Breast epithelium (tissue), 4 donors: ENCODE data around the gene EPHA6. TPM values are rescaled to one million over a fixed set of nuclear protein-coding genes. Genes with fewer than 3 reads are reported as not detected.

ENCODE experiments used
- DNase-seq, 2 donors: peaks; one replicate each; pipeline ENCODE4 v3.0.0-alpha.2; 2019; ENCODE audit warnings: low spot score in 2 of 2
- H3K27ac ChIP-seq, 2 donors: fragments of 200-600 bp; sonication (generic) in 1 of 2; one replicate each; pipeline ENCODE4 v1.5.1; 2016 to 2019; ENCODE audit warnings: mild to moderate bottlenecking in 1 of 2
- H3K27me3 ChIP-seq, 2 donors: fragments of 200-600 bp; sonication (generic) in 1 of 2; one replicate each; pipeline versions ENCODE4 v1.5.1 to v1.6.0; 2017 to 2019; ENCODE audit warnings: control low read depth in 1 of 2, mild to moderate bottlenecking in 1 of 2
- H3K36me3 ChIP-seq: fragments of 200-600 bp; one replicate; pipeline ENCODE4 v1.5.1; 2019
- H3K4me1 ChIP-seq, 2 donors: fragments of 200-600 bp; sonication (generic); one replicate each; pipeline ENCODE4 v1.5.1; 2016 to 2019; ENCODE audit warnings: control low read depth in 1 of 2
- H3K4me3 ChIP-seq, 3 donors: fragments of 200-600 bp; sonication (generic); 1 replicate in 2 of 3; 2 replicates in 1 of 3; pipeline ENCODE4 v1.5.1; 2016 to 2019; ENCODE audit warnings: mild to moderate bottlenecking in 3 of 3, moderate library complexity in 2 of 3
- H3K9me3 ChIP-seq, 2 donors: fragments of 200-600 bp; sonication (generic) in 1 of 2; one replicate each; pipeline ENCODE4 v1.5.1; 2016 to 2019; ENCODE audit warnings: control low read depth in 1 of 2
- POLR2A ChIP-seq: fragments of 450-650 bp; IDR thresholded peaks from one replicate; pipeline ENCODE4 v1.6.1; 2016; ENCODE audit warnings: antibody characterized with exemption, mild to moderate bottlenecking, moderate library complexity
- POLR2AphosphoS5 ChIP-seq, 3 donors: sonication (generic); formaldehyde crosslinking; IDR thresholded peaks; one replicate each; pipeline ENCODE4 v1.6.1; 2017; ENCODE audit warnings: antibody characterized with exemption in 3 of 3
- intact Hi-C: fragments of 100-400 bp; cut with DNase I; formaldehyde crosslinking; loops from one replicate; pipeline ENCODE4 v1.15.1; 2023; ENCODE audit warnings: low total_unique reads
- total RNA-seq, 3 donors: library from RNA; depleted of rRNA; stranded (reverse); fragments of >200 nt; gene quantifications; one replicate each; pipeline ENCODE4 v1.1.0, GENCODE V29; 2016
- TF ChIP-seq, protein P1 (sequence below), 3 donors: fragments of 450-650 bp; IDR thresholded peaks; one replicate each; pipeline ENCODE4 v1.5.1; 2016 to 2017; ENCODE audit warnings: antibody characterized with exemption in 3 of 3, mild to moderate bottlenecking in 3 of 3, moderate library complexity in 3 of 3

EPHA6 gene
- total RNA-seq, 3 donors from 2014 or later: 0.98 to 1.4 (median 1.2) TPM

- no peak for DNase-seq
- no peaks in the 10 kb centered on the region for H3K27me3 ChIP-seq
- H3K9me3 ChIP-seq: no peaks in the 10 kb centered on the region
- H3K36me3 ChIP-seq: no peaks in the 10 kb centered on the region
- H3K27ac ChIP-seq: no peak overlapping the region
- TF ChIP-seq POLR2AphosphoS5 (IDR thresholded peaks at IDR 0.05) (no peak), POLR2A (no peak)
- TF ChIP-seq, protein P1, sequence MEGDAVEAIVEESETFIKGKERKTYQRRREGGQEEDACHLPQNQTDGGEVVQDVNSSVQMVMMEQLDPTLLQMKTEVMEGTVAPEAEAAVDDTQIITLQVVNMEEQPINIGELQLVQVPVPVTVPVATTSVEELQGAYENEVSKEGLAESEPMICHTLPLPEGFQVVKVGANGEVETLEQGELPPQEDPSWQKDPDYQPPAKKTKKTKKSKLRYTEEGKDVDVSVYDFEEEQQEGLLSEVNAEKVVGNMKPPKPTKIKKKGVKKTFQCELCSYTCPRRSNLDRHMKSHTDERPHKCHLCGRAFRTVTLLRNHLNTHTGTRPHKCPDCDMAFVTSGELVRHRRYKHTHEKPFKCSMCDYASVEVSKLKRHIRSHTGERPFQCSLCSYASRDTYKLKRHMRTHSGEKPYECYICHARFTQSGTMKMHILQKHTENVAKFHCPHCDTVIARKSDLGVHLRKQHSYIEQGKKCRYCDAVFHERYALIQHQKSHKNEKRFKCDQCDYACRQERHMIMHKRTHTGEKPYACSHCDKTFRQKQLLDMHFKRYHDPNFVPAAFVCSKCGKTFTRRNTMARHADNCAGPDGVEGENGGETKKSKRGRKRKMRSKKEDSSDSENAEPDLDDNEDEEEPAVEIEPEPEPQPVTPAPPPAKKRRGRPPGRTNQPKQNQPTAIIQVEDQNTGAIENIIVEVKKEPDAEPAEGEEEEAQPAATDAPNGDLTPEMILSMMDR (IDR thresholded peaks at IDR 0.05): no peak
- H3K4me3 ChIP-seq: no peak overlapping the region
- intact Hi-C loops: no loop called here
- H3K4me1 ChIP-seq: no peaks in the 10 kb centered on the region
These were observed 431.0 kb downstream of the EPHA6 start for GRCh38 chr3:97245201-97245910.

GRCh38 chr3:97256060-97256459, 441.7 kb downstream of the EPHA6 start:
- no peak for DNase-seq

GRCh38 chr3:97257942-97258697, 443.7 kb downstream of the EPHA6 start:
- Histone ChIP-seq H3K27me3 (no peaks in the 10 kb centered on the region), H3K27ac (no peak overlapping the region), H3K4me1 (no peaks in the 10 kb centered on the region), H3K9me3 (no peaks in the 10 kb centered on the region), H3K36me3 (no peaks in the 10 kb centered on the region), H3K4me3 (no peak overlapping the region)
- no peak for DNase-seq
- TF ChIP-seq POLR2AphosphoS5 (IDR thresholded peaks at IDR 0.05): no peak
- TF ChIP-seq, protein P1 (IDR thresholded peaks at IDR 0.05): no peak
- TF ChIP-seq POLR2A: no peak
- intact Hi-C loops: no loop called here

More at GRCh38 chr3:97256060-97256459, 441.7 kb downstream of the EPHA6 start:
- TF ChIP-seq, protein P1 (IDR thresholded peaks at IDR 0.05): no peak
- TF ChIP-seq POLR2AphosphoS5 (IDR thresholded peaks at IDR 0.05): no peak
- no peak for TF ChIP-seq POLR2A
- no peaks in the 10 kb centered on the region for H3K36me3 ChIP-seq
- H3K27ac ChIP-seq: no peak overlapping the region
- no peak overlapping the region for H3K4me3 ChIP-seq
- intact Hi-C loops: no loop called here
- H3K9me3 ChIP-seq: no peaks in the 10 kb centered on the region
- H3K27me3 ChIP-seq: no peaks in the 10 kb centered on the region
- H3K4me1 ChIP-seq: no peaks in the 10 kb centered on the region

- intact Hi-C loops: no loop called here
- Histone ChIP-seq H3K27me3 (no peaks in the 10 kb centered on the region), H3K36me3 (no peaks in the 10 kb centered on the region), H3K9me3 (no peaks in the 10 kb centered on the region), H3K27ac (no peak overlapping the region), H3K4me3 (no peak overlapping the region), H3K4me1 (no peaks in the 10 kb centered on the region)
- TF ChIP-seq POLR2AphosphoS5 (IDR thresholded peaks at IDR 0.05) (no peak), POLR2A (no peak)
- TF ChIP-seq, protein P1 (IDR thresholded peaks at IDR 0.05): no peak
- DNase-seq: no peak
These were observed 444.9 kb downstream of the EPHA6 start for GRCh38 chr3:97259263-97259662.

- DNase-seq: no peak
- Histone ChIP-seq H3K4me3 (no peak overlapping the region), H3K27ac (no peak overlapping the region), H3K27me3 (no peaks in the 10 kb centered on the region), H3K4me1 (no peaks in the 10 kb centered on the region), H3K9me3 (no peaks in the 10 kb centered on the region), H3K36me3 (no peaks in the 10 kb centered on the region)
- intact Hi-C loops: no loop called here
- TF ChIP-seq POLR2A: no peak
- no peak for TF ChIP-seq POLR2AphosphoS5 (IDR thresholded peaks at IDR 0.05)
- TF ChIP-seq, protein P1 (IDR thresholded peaks at IDR 0.05): no peak
These were observed 449.8 kb downstream of the EPHA6 start for GRCh38 chr3:97264180-97264579.
